22Rv1 (cell line): ENCODE results near the gene COA8.

ENCODE experiments used
- CTCF ChIP-seq: fragments of 450-650 bp; IDR thresholded peaks from 2 replicates; pipeline ENCODE4 v1.5.1; 2017; ENCODE audit warnings: mild to moderate bottlenecking
- ZFX ChIP-seq: fragments of 450-650 bp; IDR thresholded peaks from 2 replicates; pipeline ENCODE4 v1.6.1; 2017; ENCODE audit warnings: antibody characterized with exemption, borderline replicate concordance

- TF ChIP-seq CTCF (no peak), ZFX (no peak)
These were observed 33.1 kb upstream of the COA8 start for GRCh38 chr14:103529383-103530365.
